HEK293 (cell line): ENCODE results near the gene RBFOX1.
"Not testable (repeated sequence)": the region's sequence is repeated elsewhere in the genome, so short reads cannot be mapped to it uniquely, and the experiment has no call there.

ENCODE experiments used
- CTCF ChIA-PET: fragments of 350-600 bp; formaldehyde crosslinking; extraction: SDS; loops from one replicate; lab custom pipeline; 2021; ENCODE audit warnings: antibody characterized with exemption; lab: Yijun Ruan, JAX
- POLR2A ChIA-PET: fragments of 300-600 bp; formaldehyde crosslinking; extraction: SDS; loops from one replicate; lab custom pipeline; 2020; ENCODE audit warnings: antibody characterized with exemption, inconsistent platforms; lab: Yijun Ruan, JAX
- H3K27ac ChIP-seq: fragments of 200-500 bp; sonication (Bioruptor generic); 2 replicates; pipeline ENCODE4 v1.5.1; 2014; ENCODE audit warnings: low read depth, low read length, control low read depth, inconsistent platforms; ENCODE audit errors: extremely low read depth
- H3K36me3 ChIP-seq, 2 experiments: fragments of 200-500 bp in 1 of 2; sonication (Bioruptor generic) in 1 of 2; 1 replicate in 1 of 2; 2 replicates in 1 of 2; pipeline ENCODE4 v1.5.1; 2014 to 2017; ENCODE audit warnings: inconsistent platforms in 2 of 2, low read length in 2 of 2; ENCODE audit not compliant: control insufficient read depth in 2 of 2, insufficient read depth in 1 of 2
- H3K4me1 ChIP-seq: fragments of 200-500 bp; sonication (Bioruptor generic); 2 replicates; pipeline ENCODE4 v1.5.1; 2014; ENCODE audit warnings: mild to moderate bottlenecking, low read length, inconsistent platforms; ENCODE audit not compliant: control insufficient read depth, insufficient read depth
- H3K4me3 ChIP-seq: 2 replicates; pipeline ENCODE4 v1.5.1; 2011; ENCODE audit warnings: low read depth, mild to moderate bottlenecking, control low read depth, low read length, moderate library complexity
- H3K9me3 ChIP-seq: fragments of 200-500 bp; sonication (Bioruptor generic); 2 replicates; pipeline ENCODE4 v1.5.1; 2014; ENCODE audit warnings: low read depth, low read length, inconsistent platforms; ENCODE audit not compliant: control insufficient read depth, insufficient read depth
- EGR2 ChIP-seq: fragments of 450-650 bp; formaldehyde crosslinking; IDR thresholded peaks from 2 replicates; pipeline ENCODE4 v1.5.1; 2016; ENCODE audit warnings: low read depth, missing biosample characterization, missing genetic modification characterization
- SP7 ChIP-seq: fragments of 450-650 bp; formaldehyde crosslinking; IDR thresholded peaks from 2 replicates; pipeline ENCODE4 v1.5.1; 2016; ENCODE audit warnings: missing biosample characterization, missing genetic modification characterization
- TCF7L2 ChIP-seq: IDR thresholded peaks from 2 replicates; pipeline ENCODE4 v1.6.1; 2011; ENCODE audit warnings: low read depth, mild to moderate bottlenecking, inconsistent platforms, low read length, moderate library complexity, borderline replicate concordance
- ZNF324 ChIP-seq: fragments of 450-650 bp; formaldehyde crosslinking; IDR thresholded peaks from 2 replicates; pipeline ENCODE4 v1.5.1; 2016; ENCODE audit warnings: missing biosample characterization, missing genetic modification characterization
- ZNF510 ChIP-seq: fragments of 450-650 bp; formaldehyde crosslinking; IDR thresholded peaks from 2 replicates; pipeline ENCODE4 v1.5.1; 2018; ENCODE audit warnings: mild to moderate bottlenecking, missing genetic modification characterization, missing biosample characterization; ENCODE audit not compliant: insufficient replicate concordance
- ZNF549 ChIP-seq: fragments of 450-650 bp; IDR thresholded peaks from 2 replicates; pipeline ENCODE4 v1.5.1; 2018; ENCODE audit warnings: missing biosample characterization, missing genetic modification characterization, mild to moderate bottlenecking, inconsistent platforms, moderate library complexity
- ZNF701 ChIP-seq: fragments of 450-650 bp; formaldehyde crosslinking; IDR thresholded peaks from 2 replicates; pipeline ENCODE4 v1.5.1; 2016; ENCODE audit warnings: missing biosample characterization, missing genetic modification characterization
- ZNF707 ChIP-seq: fragments of 450-650 bp; formaldehyde crosslinking; IDR thresholded peaks from 2 replicates; pipeline ENCODE4 v1.5.1; 2016; ENCODE audit warnings: missing biosample characterization, missing genetic modification characterization
- ZNF830 ChIP-seq: fragments of 450-650 bp; IDR thresholded peaks from 2 replicates; pipeline ENCODE4 v1.5.0; 2018; ENCODE audit warnings: missing biosample characterization, missing genetic modification characterization, low read depth, mild to moderate bottlenecking, moderate library complexity
- TF ChIP-seq, protein P1 (sequence below): fragments of 450-650 bp; formaldehyde crosslinking; IDR thresholded peaks from 2 replicates; pipeline ENCODE4 v1.5.1; 2016; ENCODE audit warnings: missing biosample characterization, missing genetic modification characterization
- TF ChIP-seq, protein P2 (sequence below): fragments of 450-650 bp; formaldehyde crosslinking; IDR thresholded peaks from 2 replicates; pipeline ENCODE4 v1.5.1; 2016; ENCODE audit warnings: missing biosample characterization, missing genetic modification characterization, borderline replicate concordance
- TF ChIP-seq, protein P3 (sequence below): fragments of 450-650 bp; formaldehyde crosslinking; IDR thresholded peaks from 2 replicates; pipeline ENCODE4 v1.5.1; 2017; ENCODE audit warnings: missing biosample characterization, missing genetic modification characterization
- TF ChIP-seq, protein P4 (sequence below): fragments of 450-650 bp; formaldehyde crosslinking; IDR thresholded peaks from 2 replicates; pipeline ENCODE4 v1.5.1; 2017; ENCODE audit warnings: missing biosample characterization, missing genetic modification characterization
- TF ChIP-seq, protein P5 (sequence below): fragments of 450-650 bp; formaldehyde crosslinking; IDR thresholded peaks from 2 replicates; pipeline ENCODE4 v1.5.1; 2017; ENCODE audit warnings: missing biosample characterization, missing genetic modification characterization
- TF ChIP-seq, protein P6 (sequence below): fragments of 450-650 bp; formaldehyde crosslinking; IDR thresholded peaks from 2 replicates; pipeline ENCODE4 v1.5.1; 2016; ENCODE audit warnings: missing biosample characterization, missing genetic modification characterization

The RBFOX1 gene

DNA sequence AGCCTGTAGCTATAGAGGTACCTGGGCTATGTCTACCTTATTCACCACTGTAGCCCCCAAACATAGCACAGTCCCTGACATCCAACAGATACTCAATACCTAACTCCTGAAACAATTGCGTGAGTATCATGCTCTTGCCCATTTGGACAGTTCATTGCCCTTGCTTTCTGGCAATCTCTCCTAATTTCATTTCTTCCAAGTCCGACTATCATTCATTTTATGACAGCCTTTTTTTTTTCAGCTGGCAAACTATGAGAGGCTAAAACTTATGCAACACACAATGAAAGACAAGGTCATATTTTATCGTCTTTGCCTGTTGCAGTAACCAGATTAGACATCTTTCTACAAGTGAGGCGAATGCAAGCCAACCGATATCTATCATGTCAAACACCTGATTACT lies 169.2 kb downstream of the RBFOX1 start:
- Histone ChIP-seq H3K9me3 (no peaks in the 10 kb centered on the region; the same call in 1 of the 2 replicates), H3K36me3 (no peaks in the 10 kb centered on the region), H3K4me1 (no peaks in the 10 kb centered on the region), H3K4me3 (no peak overlapping the region), H3K27ac (no peak overlapping the region)
- CTCF ChIA-PET = no interaction called here
- POLR2A ChIA-PET = no interaction called here
- TF ChIP-seq, protein P1, sequence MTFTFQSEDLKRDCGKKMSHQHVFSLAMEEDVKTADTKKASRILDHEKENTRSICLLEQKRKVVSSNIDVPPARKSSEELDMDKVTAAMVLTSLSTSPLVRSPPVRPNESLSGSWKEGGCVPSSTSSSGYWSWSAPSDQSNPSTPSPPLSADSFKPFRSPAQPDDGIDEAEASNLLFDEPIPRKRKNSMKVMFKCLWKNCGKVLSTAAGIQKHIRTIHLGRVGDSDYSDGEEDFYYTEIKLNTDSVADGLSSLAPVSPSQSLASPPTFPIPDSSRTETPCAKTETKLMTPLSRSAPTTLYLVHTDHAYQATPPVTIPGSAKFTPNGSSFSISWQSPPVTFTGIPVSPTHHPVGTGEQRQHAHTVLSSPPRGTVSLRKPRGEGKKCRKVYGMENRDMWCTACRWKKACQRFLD (tag by site-specific recombination) = no peak
- TF ChIP-seq ZNF324 (tag by site-specific recombination) (no peak), EGR2 (tag by site-specific recombination) (no peak)
- TF ChIP-seq, protein P2, sequence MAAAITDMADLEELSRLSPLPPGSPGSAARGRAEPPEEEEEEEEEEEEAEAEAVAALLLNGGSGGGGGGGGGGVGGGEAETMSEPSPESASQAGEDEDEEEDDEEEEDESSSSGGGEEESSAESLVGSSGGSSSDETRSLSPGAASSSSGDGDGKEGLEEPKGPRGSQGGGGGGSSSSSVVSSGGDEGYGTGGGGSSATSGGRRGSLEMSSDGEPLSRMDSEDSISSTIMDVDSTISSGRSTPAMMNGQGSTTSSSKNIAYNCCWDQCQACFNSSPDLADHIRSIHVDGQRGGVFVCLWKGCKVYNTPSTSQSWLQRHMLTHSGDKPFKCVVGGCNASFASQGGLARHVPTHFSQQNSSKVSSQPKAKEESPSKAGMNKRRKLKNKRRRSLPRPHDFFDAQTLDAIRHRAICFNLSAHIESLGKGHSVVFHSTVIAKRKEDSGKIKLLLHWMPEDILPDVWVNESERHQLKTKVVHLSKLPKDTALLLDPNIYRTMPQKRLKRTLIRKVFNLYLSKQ = no peak

DNA sequence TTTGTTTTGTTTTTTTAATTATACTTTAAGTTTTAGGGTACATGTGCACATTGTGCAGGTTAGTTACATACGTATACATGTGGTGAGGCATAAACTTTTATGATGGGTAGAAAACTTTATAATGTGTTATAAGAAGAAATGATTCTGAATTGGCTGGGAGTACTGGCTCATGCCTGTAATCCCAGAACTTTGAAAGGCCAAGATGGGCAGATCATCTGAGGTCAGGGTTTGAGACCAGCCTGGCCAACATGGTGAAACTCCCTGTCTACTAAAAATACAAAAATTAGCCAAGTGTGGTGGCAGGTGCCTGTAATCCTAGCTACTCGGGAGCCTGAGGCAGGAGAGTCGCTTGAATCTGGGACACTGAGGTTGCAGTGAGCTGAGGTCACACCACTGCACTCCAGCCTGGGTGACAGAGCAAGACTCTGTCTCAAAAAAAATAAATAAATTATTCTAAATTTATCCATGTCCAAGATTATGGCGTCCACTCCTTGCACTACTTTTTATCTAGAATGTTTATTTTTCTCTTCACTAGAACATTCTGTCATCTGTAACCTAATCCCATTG lies 170.0 kb downstream of the RBFOX1 start:
- H3K4me3 ChIP-seq, H3K36me3 ChIP-seq, H3K4me1 ChIP-seq, CTCF ChIA-PET, H3K9me3 ChIP-seq, H3K27ac ChIP-seq, POLR2A ChIA-PET: not testable (repeated sequence)

DNA sequence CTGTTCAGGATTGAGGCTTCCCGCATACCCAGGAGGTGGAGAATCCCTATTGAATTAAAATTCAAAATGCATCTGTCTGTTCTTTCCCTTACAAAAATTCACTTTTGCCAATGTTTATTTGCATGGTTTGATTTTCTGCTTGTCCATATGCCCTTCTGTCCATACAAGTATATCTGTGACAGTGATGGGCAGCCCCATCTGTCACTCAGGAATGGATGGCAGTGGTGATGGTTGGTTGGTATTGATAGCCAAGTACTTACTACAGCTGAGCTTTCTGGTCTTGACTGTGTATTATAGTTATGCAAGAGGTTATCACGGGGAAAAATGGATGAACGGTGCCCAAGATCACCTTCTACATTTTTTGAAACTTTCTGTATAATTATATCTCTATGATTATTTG lies 171.0 kb downstream of the RBFOX1 start:
- Histone ChIP-seq H3K4me3 (no peak overlapping the region), H3K9me3 (no peaks in the 10 kb centered on the region; the same call in 1 of the 2 replicates), H3K27ac (no peak overlapping the region), H3K4me1 (no peaks in the 10 kb centered on the region), H3K36me3 (no peaks in the 10 kb centered on the region)
- TF ChIP-seq TCF7L2 (no peak), ZNF324 (tag by site-specific recombination) (no peak), ZNF510 (tag by site-specific recombination) (no peak)
- TF ChIP-seq, protein P3, sequence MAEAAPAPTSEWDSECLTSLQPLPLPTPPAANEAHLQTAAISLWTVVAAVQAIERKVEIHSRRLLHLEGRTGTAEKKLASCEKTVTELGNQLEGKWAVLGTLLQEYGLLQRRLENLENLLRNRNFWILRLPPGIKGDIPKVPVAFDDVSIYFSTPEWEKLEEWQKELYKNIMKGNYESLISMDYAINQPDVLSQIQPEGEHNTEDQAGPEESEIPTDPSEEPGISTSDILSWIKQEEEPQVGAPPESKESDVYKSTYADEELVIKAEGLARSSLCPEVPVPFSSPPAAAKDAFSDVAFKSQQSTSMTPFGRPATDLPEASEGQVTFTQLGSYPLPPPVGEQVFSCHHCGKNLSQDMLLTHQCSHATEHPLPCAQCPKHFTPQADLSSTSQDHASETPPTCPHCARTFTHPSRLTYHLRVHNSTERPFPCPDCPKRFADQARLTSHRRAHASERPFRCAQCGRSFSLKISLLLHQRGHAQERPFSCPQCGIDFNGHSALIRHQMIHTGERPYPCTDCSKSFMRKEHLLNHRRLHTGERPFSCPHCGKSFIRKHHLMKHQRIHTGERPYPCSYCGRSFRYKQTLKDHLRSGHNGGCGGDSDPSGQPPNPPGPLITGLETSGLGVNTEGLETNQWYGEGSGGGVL (tag by site-specific recombination) = no peak
- TF ChIP-seq, protein P4, sequence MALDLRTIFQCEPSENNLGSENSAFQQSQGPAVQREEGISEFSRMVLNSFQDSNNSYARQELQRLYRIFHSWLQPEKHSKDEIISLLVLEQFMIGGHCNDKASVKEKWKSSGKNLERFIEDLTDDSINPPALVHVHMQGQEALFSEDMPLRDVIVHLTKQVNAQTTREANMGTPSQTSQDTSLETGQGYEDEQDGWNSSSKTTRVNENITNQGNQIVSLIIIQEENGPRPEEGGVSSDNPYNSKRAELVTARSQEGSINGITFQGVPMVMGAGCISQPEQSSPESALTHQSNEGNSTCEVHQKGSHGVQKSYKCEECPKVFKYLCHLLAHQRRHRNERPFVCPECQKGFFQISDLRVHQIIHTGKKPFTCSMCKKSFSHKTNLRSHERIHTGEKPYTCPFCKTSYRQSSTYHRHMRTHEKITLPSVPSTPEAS (tag by site-specific recombination) = no peak
- CTCF ChIA-PET = no interaction called here
- POLR2A ChIA-PET = no interaction called here

DNA sequence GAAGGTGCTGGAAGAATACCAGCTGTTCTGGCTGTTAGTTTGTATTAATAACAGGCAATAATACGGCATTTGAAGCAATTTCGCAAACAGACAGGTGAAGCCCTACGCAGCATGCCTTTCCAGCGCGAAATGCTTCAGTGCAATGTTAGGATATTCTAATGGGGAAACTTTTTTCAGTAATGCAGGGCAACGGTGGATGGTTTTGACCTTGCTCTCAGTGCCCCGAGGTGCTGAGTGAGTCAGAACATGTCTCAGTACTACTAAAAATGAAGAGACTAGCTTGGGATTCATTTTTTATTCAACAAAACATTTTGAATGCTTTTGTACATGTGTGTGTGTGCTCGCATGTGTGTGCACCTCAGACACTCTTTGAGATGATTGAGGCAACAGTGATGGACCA lies 172.2 kb downstream of the RBFOX1 start:
- ChIA-PET POLR2A (no interaction called here), CTCF (no interaction called here)
- Histone ChIP-seq H3K36me3 (no peaks in the 10 kb centered on the region), H3K27ac (no peak overlapping the region), H3K4me1 (no peaks in the 10 kb centered on the region), H3K9me3 (no peaks in the 10 kb centered on the region; the same call in 1 of the 2 replicates), H3K4me3 (no peak overlapping the region)
- TF ChIP-seq ZNF549 (tag by site-specific recombination) (no peak), ZNF707 (no peak), ZNF830 (tag by site-specific recombination) (no peak), ZNF701 (tag by site-specific recombination) (no peak), SP7 (tag by site-specific recombination) (no peak)
- TF ChIP-seq, protein P5, sequence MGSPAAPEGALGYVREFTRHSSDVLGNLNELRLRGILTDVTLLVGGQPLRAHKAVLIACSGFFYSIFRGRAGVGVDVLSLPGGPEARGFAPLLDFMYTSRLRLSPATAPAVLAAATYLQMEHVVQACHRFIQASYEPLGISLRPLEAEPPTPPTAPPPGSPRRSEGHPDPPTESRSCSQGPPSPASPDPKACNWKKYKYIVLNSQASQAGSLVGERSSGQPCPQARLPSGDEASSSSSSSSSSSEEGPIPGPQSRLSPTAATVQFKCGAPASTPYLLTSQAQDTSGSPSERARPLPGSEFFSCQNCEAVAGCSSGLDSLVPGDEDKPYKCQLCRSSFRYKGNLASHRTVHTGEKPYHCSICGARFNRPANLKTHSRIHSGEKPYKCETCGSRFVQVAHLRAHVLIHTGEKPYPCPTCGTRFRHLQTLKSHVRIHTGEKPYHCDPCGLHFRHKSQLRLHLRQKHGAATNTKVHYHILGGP (tag by site-specific recombination) = no peak
- TF ChIP-seq, protein P6, sequence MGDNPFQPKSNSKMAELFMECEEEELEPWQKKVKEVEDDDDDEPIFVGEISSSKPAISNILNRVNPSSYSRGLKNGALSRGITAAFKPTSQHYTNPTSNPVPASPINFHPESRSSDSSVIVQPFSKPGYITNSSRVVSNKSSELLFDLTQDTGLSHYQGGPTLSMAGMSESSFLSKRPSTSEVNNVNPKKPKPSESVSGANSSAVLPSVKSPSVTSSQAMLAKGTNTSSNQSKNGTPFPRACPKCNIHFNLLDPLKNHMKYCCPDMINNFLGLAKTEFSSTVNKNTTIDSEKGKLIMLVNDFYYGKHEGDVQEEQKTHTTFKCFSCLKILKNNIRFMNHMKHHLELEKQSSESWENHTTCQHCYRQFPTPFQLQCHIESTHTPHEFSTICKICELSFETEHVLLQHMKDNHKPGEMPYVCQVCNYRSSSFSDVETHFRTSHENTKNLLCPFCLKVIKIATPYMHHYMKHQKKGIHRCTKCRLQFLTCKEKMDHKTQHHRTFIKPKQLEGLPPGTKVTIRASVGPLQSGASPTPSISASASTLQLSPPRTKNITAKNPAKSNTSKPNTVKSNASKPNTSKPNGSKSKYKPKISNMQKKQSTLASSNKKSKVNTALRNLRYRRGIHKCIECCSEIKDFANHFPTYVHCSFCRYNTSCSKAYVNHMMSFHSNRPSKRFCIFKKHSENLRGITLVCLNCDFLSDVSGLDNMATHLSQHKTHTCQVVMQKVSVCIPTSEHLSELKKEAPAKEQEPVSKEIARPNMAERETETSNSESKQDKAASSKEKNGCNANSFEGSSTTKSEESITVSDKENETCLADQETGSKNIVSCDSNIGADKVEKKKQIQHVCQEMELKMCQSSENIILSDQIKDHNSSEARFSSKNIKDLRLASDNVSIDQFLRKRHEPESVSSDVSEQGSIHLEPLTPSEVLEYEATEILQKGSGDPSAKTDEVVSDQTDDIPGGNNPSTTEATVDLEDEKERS = no peak
